ENCODE results near the gene HNRNPUL1.

HNRNPUL1 gene

GRCh38 chr19:41309180-41310032, 45.2 kb downstream of the HNRNPUL1 start:
- DNase-seq (ENCODE audit: low read depth): no peak

- no peak for DNase-seq (ENCODE audit: low read depth)
These were observed 46.1 kb downstream of the HNRNPUL1 start, which contains the start of gene CCDC97 for GRCh38 chr19:41310033-41310831. TSS of gene CCDC97 (plus strand) at chr19:41310172. CDS start at chr19:41310311, 139 bp downstream.

- no peak for DNase-seq (ENCODE audit: low read depth)
These were observed 46.9 kb downstream of the HNRNPUL1 start for GRCh38 chr19:41311072-41311471.

- no peak for DNase-seq (ENCODE audit: low read depth)
These were observed 47.4 kb downstream of the HNRNPUL1 start for GRCh38 chr19:41311613-41312012.

GRCh38 chr19:41316306-41316920, 52.2 kb downstream of the HNRNPUL1 start:
- no peak for DNase-seq (ENCODE audit: low read depth)

GRCh38 chr19:41318696-41319499, 54.7 kb downstream of the HNRNPUL1 start:
- no peak for DNase-seq (ENCODE audit: low read depth)

- no peak for DNase-seq (ENCODE audit: low read depth)
These were observed 55.5 kb downstream of the HNRNPUL1 start for GRCh38 chr19:41319500-41320184.

GRCh38 chr19:41320185-41320518, 56.0 kb downstream of the HNRNPUL1 start:
- DNase-seq (ENCODE audit: low read depth): no peak

GRCh38 chr19:41320568-41320967, 56.4 kb downstream of the HNRNPUL1 start:
- DNase-seq (ENCODE audit: low read depth): no peak

GRCh38 chr19:41321204-41321599, 57.0 kb downstream of the HNRNPUL1 start:
- no peak for DNase-seq (ENCODE audit: low read depth)

- DNase-seq (ENCODE audit: low read depth): no peak
These were observed 57.6 kb downstream of the HNRNPUL1 start for GRCh38 chr19:41321600-41322270.

- DNase-seq (ENCODE audit: low read depth): no peak
These were observed 58.3 kb downstream of the HNRNPUL1 start for GRCh38 chr19:41322451-41322850.

- DNase-seq (ENCODE audit: low read depth): no peak
These were observed 58.9 kb downstream of the HNRNPUL1 start for GRCh38 chr19:41323023-41323422.

- DNase-seq (ENCODE audit: low read depth): peak; percentile 82
These were observed 59.4 kb downstream of the HNRNPUL1 start for GRCh38 chr19:41323430-41324125.

- DNase-seq (ENCODE audit: low read depth): no peak
These were observed 60.1 kb downstream of the HNRNPUL1 start for GRCh38 chr19:41324231-41324702.

- DNase-seq (ENCODE audit: low read depth): peak; percentile 65
These were observed 60.9 kb downstream of the HNRNPUL1 start for GRCh38 chr19:41324921-41325639.

GRCh38 chr19:41325640-41325946, 61.4 kb downstream of the HNRNPUL1 start:
- no peak for DNase-seq (ENCODE audit: low read depth)

- peak; percentile 68 for DNase-seq (ENCODE audit: low read depth)
These were observed 62.0 kb downstream of the HNRNPUL1 start for GRCh38 chr19:41325947-41326706.
